Activated naive CD4-positive, alpha-beta T cell treated with anti-CD3 and anti-CD28 coated beads, Interleukin-2, amount 50 U/mL, for 24 hours (primary cell): ENCODE results near the gene MARK1.
"Not testable (repeated sequence)": the region's sequence is repeated elsewhere in the genome, so short reads cannot be mapped to it uniquely, and the experiment has no call there.

Experiments used
- H3K27ac Mint-ChIP-seq: one replicate; pipeline ENCODE4 v1.8.0; 2021; ENCODE audit warnings: mild to moderate bottlenecking, mixed read lengths
- H3K27me3 Mint-ChIP-seq: one replicate; pipeline ENCODE4 v1.8.0; 2021; ENCODE audit warnings: mixed read lengths
- H3K36me3 Mint-ChIP-seq: one replicate; pipeline ENCODE4 v1.8.0; 2021; ENCODE audit warnings: mixed read lengths
- H3K4me1 Mint-ChIP-seq: one replicate; pipeline ENCODE4 v1.8.0; 2021; ENCODE audit warnings: mixed read lengths
- H3K4me3 Mint-ChIP-seq: one replicate; pipeline ENCODE4 v1.8.0; 2021; ENCODE audit warnings: mild to moderate bottlenecking, mixed read lengths
- H3K9me3 Mint-ChIP-seq: one replicate; pipeline ENCODE4 v1.8.0; 2021; ENCODE audit warnings: mixed read lengths

MARK1 gene

GRCh38 chr1:220565670-220566069 is 37.7 kb downstream of the MARK1 start:
- Mint-ChIP-seq H3K36me3 (no peaks in the 10 kb centered on the region), H3K27me3 (peaks cover 3% of the 10 kb centered on the region), H3K4me1 (no peaks in the 10 kb centered on the region), H3K4me3 (no peak overlapping the region), H3K9me3 (no peaks in the 10 kb centered on the region), H3K27ac (no peak overlapping the region)

- H3K4me1 Mint-ChIP-seq: no peaks in the 10 kb centered on the region
- no peak overlapping the region for H3K4me3 Mint-ChIP-seq
- H3K27ac Mint-ChIP-seq: no peak overlapping the region
- peaks cover 5% of the 10 kb centered on the region for H3K9me3 Mint-ChIP-seq
- no peaks in the 10 kb centered on the region for H3K36me3 Mint-ChIP-seq
- peaks cover 6% of the 10 kb centered on the region for H3K27me3 Mint-ChIP-seq
Measured at GRCh38 chr1:220566869-220567268, 38.9 kb downstream of the MARK1 start.

GRCh38 chr1:220572416-220572815 is 44.5 kb downstream of the MARK1 start:
- Mint-ChIP-seq H3K36me3 (no peaks in the 10 kb centered on the region), H3K4me1 (no peaks in the 10 kb centered on the region), H3K9me3 (peaks cover 14% of the 10 kb centered on the region), H3K27me3 (peaks cover 9% of the 10 kb centered on the region), H3K27ac (no peak overlapping the region), H3K4me3 (no peak overlapping the region)

- Mint-ChIP-seq H3K4me1 (no peaks in the 10 kb centered on the region), H3K4me3 (no peak overlapping the region), H3K36me3 (no peaks in the 10 kb centered on the region), H3K27ac (no peak overlapping the region), H3K27me3 (peaks cover 9% of the 10 kb centered on the region), H3K9me3 (peaks cover 14% of the 10 kb centered on the region)
Measured at GRCh38 chr1:220573836-220574235, 45.9 kb downstream of the MARK1 start.

- H3K9me3 Mint-ChIP-seq: peaks cover 14% of the 10 kb centered on the region
- H3K27me3 Mint-ChIP-seq: peaks cover 12% of the 10 kb centered on the region
- no peaks in the 10 kb centered on the region for H3K4me1 Mint-ChIP-seq
- H3K4me3 Mint-ChIP-seq: no peak overlapping the region
- H3K36me3 Mint-ChIP-seq: no peaks in the 10 kb centered on the region
- H3K27ac Mint-ChIP-seq: no peak overlapping the region
Measured at GRCh38 chr1:220575718-220576497, 48.0 kb downstream of the MARK1 start.

- Mint-ChIP-seq H3K36me3 (no peaks in the 10 kb centered on the region), H3K27ac (no peak overlapping the region), H3K27me3 (peaks cover 12% of the 10 kb centered on the region), H3K4me1 (no peaks in the 10 kb centered on the region), H3K9me3 (peaks cover 12% of the 10 kb centered on the region), H3K4me3 (no peak overlapping the region)
Measured at GRCh38 chr1:220577926-220578325, 50.0 kb downstream of the MARK1 start.

GRCh38 chr1:220579317-220579716 is 51.4 kb downstream of the MARK1 start:
- Mint-ChIP-seq H3K9me3 (peaks cover 4% of the 10 kb centered on the region), H3K4me3 (no peak overlapping the region), H3K27me3 (peaks cover 14% of the 10 kb centered on the region)

GRCh38 chr1:220592714-220593113 is 64.8 kb downstream of the MARK1 start:
- Mint-ChIP-seq H3K4me1 (no peaks in the 10 kb centered on the region), H3K27ac (no peak overlapping the region), H3K9me3 (no peaks in the 10 kb centered on the region), H3K36me3 (no peaks in the 10 kb centered on the region), H3K27me3 (peaks cover 5% of the 10 kb centered on the region), H3K4me3 (no peak overlapping the region)

More at GRCh38 chr1:220579317-220579716, 51.4 kb downstream of the MARK1 start:
- Mint-ChIP-seq H3K36me3 (no peaks in the 10 kb centered on the region), H3K27ac (no peak overlapping the region), H3K4me1 (no peaks in the 10 kb centered on the region)

GRCh38 chr1:220594356-220594755 is 66.4 kb downstream of the MARK1 start:
- H3K27me3 Mint-ChIP-seq: peaks cover 5% of the 10 kb centered on the region
- H3K4me1 Mint-ChIP-seq: no peaks in the 10 kb centered on the region
- H3K9me3 Mint-ChIP-seq: no peaks in the 10 kb centered on the region
- no peak overlapping the region for H3K4me3 Mint-ChIP-seq
- no peak overlapping the region for H3K27ac Mint-ChIP-seq
- H3K36me3 Mint-ChIP-seq: no peaks in the 10 kb centered on the region

- no peaks in the 10 kb centered on the region for H3K9me3 Mint-ChIP-seq
- H3K36me3 Mint-ChIP-seq: no peaks in the 10 kb centered on the region
- no peak overlapping the region for H3K27ac Mint-ChIP-seq
Measured at GRCh38 chr1:220595179-220595578, 67.2 kb downstream of the MARK1 start.

GRCh38 chr1:220604926-220605325 is 77.0 kb downstream of the MARK1 start:
- Mint-ChIP-seq H3K27me3 (no peaks in the 10 kb centered on the region), H3K4me3 (no peak overlapping the region), H3K27ac (no peak overlapping the region), H3K36me3 (no peaks in the 10 kb centered on the region), H3K4me1 (no peaks in the 10 kb centered on the region), H3K9me3 (peaks cover 7% of the 10 kb centered on the region)

More at GRCh38 chr1:220595179-220595578, 67.2 kb downstream of the MARK1 start:
- no peak overlapping the region for H3K4me3 Mint-ChIP-seq
- H3K27me3 Mint-ChIP-seq: peaks cover 5% of the 10 kb centered on the region
- H3K4me1 Mint-ChIP-seq: no peaks in the 10 kb centered on the region

GRCh38 chr1:220605651-220606050 is 77.7 kb downstream of the MARK1 start:
- H3K36me3 Mint-ChIP-seq, H3K27me3 Mint-ChIP-seq, H3K4me1 Mint-ChIP-seq, H3K27ac Mint-ChIP-seq, H3K9me3 Mint-ChIP-seq, H3K4me3 Mint-ChIP-seq: not testable (repeated sequence)

GRCh38 chr1:220611100-220611499 is 83.2 kb downstream of the MARK1 start:
- H3K36me3 Mint-ChIP-seq, H3K4me3 Mint-ChIP-seq: not testable (repeated sequence)

GRCh38 chr1:220616836-220617235 is 88.9 kb downstream of the MARK1 start:
- H3K9me3 Mint-ChIP-seq: no peaks in the 10 kb centered on the region
- H3K27me3 Mint-ChIP-seq: peaks cover 4% of the 10 kb centered on the region
- no peaks in the 10 kb centered on the region for H3K4me1 Mint-ChIP-seq
- H3K27ac Mint-ChIP-seq: no peak overlapping the region
- no peaks in the 10 kb centered on the region for H3K36me3 Mint-ChIP-seq
- no peak overlapping the region for H3K4me3 Mint-ChIP-seq

More at GRCh38 chr1:220611100-220611499, 83.2 kb downstream of the MARK1 start:
- H3K27ac Mint-ChIP-seq, H3K9me3 Mint-ChIP-seq, H3K4me1 Mint-ChIP-seq, H3K27me3 Mint-ChIP-seq: not testable (repeated sequence)

- H3K27ac Mint-ChIP-seq: no peak overlapping the region
- no peaks in the 10 kb centered on the region for H3K4me1 Mint-ChIP-seq
- H3K27me3 Mint-ChIP-seq: peaks cover 8% of the 10 kb centered on the region
- no peaks in the 10 kb centered on the region for H3K9me3 Mint-ChIP-seq
- no peaks in the 10 kb centered on the region for H3K36me3 Mint-ChIP-seq
- no peak overlapping the region for H3K4me3 Mint-ChIP-seq
Measured at GRCh38 chr1:220628431-220628830, 100.5 kb downstream of the MARK1 start.

GRCh38 chr1:220631238-220631815 is 103.4 kb downstream of the MARK1 start:
- Mint-ChIP-seq H3K36me3 (no peaks in the 10 kb centered on the region), H3K9me3 (no peaks in the 10 kb centered on the region), H3K4me3 (no peak overlapping the region), H3K27me3 (peaks cover 6% of the 10 kb centered on the region), H3K27ac (no peak overlapping the region), H3K4me1 (no peaks in the 10 kb centered on the region)
